Measurements from ENCODE around the gene C11orf87.

C11orf87 gene

DNA sequence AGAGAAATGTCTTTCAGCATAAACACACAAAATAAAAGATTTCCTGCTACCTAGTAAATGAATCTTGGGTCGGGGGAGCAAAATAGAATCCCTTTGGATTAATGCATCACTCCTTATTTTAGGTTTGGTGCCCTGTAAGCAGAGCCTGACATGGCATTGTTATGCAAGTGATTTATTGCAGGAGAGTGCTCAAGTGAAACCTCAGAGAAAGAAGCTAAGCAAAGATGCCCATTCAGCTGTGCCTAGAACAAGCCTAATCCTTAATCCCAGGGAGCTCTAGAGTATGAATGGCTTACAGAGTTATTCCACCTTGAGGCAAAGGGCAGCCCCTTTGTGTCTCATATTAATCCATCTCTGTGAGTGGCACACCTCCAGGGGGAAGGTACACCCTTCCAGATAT lies 21.1 kb downstream of the C11orf87 start:
- no peak for DNase-seq (ENCODE audit: low spot score)

DNA sequence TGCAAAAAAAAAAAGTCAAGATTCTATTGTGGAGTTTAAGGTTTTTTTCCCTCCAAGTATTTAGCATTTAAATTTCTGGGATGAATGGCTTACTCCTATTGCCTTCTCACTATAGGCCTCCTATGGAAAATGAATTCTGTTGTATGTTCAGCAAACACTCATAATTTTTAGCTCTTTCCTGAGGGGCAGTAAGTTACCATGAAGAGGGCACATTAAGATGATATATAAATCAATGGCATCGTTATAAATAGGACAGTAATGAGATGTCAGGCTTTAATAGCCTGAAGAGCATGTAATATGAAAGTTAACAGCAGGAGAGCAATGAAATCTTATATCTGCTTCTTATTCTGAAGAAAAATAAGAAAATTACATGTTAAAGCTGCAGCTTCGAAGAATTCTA lies 32.9 kb downstream of the C11orf87 start:
- DNase-seq (ENCODE audit: low spot score): no peak

All from hematopoietic multipotent progenitor cell treated with erythropoietin and hydrocortisone succinate and interleukin-3 and kit ligand, for 17 days (in vitro differentiated cells).